GM19467 (cell line): ENCODE measurements around the gene DBX1.
A peak's percentile ranks its signal among the peaks of the same experiment; 100 is the strongest.
"Not testable (repeated sequence)": the region's sequence is repeated elsewhere in the genome, so short reads cannot be mapped to it uniquely, and the experiment has no call there.

ENCODE experiments used
- ATAC-seq: cut with Tn5 transposase; IDR thresholded peaks from one replicate; pipeline ENCODE4 v1.9.1; 2021; ENCODE audit warnings: mild to moderate bottlenecking, moderate library complexity; ENCODE audit not compliant: unreplicated experiment

DBX1 gene

DNA sequence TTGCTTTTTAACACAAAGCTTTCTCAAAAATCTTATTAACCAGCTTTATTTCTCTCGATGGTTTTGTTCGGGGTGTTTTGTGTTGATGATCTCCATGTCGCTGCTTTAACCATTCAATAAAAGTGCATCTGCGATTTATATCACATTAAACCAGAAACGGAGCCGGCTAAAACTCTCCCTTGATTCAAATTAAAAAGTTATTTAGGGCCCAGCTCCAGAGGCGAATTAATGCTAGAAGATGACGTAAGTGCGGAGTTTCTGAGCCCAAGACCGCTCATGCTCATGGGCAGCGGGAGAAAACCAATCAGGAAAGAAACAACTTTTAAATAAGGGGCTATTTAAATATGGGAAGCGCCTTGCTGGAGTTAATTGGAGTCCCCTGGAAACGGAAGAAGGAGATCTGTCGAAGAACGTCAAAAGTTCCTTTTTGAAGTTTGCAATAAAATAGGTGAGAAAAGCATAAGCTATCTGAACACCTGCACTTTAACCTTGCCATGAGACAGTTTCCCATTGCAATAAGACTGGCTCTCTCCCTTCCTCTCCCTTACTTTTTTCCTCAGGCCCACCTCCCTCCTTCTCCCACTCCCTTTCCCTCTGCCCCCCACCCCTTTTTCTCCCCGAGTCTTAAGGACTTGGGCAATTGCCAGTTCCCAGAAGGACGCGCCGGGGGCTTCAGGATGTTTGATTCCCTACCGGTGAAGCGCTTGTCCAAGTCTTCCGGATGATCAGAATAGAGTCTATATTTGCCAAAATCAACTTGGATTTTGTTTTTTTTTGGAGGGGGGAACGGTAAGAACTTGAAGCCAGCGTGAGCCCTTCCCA lies 1.9 kb upstream of the DBX1 start:
- no peak for ATAC-seq

DNA sequence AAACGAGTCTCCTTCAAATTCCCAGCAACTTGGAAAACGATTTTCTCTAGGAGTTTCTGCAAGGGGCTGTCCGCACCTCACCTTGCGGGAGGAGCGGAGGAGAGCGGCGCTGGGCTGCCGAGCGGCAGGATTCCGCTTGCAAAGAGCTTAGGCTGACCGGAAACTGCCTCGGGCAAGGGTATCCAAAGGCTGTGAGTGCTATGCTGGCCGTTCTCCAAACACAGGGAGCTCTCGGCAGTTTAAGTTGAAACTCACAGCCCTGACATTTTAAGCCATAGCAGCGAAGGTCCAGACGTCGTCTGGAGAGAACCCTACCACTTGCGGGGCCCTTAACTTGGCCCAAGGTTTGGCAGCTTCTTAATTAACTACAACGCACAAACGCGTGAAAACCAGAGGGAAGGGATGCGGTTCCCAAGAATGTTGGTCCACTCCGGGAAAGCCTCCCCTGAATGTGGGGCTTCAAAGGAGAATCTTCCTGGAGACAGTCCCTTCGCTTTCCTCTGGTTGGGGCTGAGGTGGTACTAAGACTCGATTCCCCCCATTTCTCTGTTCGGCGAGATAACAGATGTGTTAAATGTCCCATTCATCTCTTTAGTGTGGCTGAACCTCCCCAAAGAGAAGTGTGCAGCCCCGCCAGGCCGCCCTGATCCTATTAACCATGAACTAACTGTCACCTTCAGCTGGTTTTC lies 1.1 kb upstream of the DBX1 start:
- no peak for ATAC-seq

GRCh38 chr11:20159466-20160381 lies 551 bp downstream of the DBX1 start:
- ATAC-seq: no peak

- ATAC-seq: no peak
Measured at GRCh38 chr11:20158597-20159257, 1.5 kb downstream of the DBX1 start.

- ATAC-seq: no peak
Measured at GRCh38 chr11:20157728-20158127, 2.5 kb downstream of the DBX1 start.

GRCh38 chr11:20156876-20157613 lies 3.2 kb downstream of the DBX1 start:
- no peak for ATAC-seq

DNA sequence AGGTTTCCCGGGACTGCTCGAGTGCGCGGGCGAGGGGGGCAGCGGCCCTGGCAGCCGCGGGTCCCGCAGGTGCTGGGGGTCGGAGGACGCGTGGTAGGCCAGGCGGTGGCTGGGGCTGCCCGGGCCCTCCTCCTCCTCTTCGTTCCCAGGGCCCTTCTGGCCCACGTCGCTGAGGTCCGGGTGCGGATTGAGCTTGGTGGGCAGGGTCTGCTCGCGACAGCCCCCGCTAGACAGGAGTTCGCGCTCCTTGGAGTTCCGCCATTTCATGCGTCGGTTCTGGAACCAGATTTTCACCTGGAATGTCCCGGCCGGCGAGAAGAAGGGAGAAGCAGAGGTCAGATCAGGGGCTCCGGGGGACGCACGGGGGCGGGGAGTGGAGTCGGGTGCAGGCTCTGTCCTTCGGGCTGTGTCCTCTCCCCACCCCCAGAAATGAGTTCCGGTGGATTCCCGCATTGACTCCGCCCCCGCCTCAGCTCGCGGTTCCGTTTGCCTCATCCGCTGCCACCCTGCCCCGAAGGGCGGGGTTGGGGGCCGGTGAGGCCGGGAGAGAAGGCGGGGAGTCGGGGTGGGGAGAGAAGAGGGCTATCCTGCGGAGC lies 3.9 kb downstream of the DBX1 start:
- ATAC-seq: no peak

DNA sequence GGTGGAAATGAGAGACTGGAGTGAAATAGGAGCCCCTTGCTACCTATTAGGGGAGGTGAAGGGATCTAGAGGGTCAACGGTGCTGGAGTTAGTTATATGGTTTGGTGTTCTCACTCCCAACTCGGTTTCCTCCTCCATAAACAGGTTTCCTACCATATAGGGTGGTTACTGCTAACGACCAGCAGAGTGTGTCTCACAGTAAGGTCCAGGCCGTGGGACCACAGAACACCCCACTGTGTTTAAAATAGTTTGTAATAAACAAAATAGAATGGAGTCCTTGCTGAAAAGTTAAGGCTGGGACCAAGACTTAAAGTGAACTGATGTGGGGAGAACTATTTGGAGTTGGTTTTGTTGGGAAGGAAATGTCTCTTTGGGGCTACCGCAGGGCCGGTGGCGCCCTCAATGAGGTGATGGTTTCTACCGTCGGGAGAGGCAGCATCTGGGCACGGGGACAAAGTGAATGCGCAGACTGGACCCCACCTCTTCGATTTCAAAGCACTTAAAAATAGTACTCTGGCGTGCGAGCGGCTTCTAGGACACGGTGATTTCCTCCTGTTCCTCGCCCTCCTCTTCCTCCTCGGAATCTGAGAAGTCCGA lies 4.5 kb downstream of the DBX1 start:
- no peak for ATAC-seq

GRCh38 chr11:20154381-20154780 lies 5.9 kb downstream of the DBX1 start:
- no peak for ATAC-seq

- ATAC-seq: no peak
Measured at GRCh38 chr11:20138707-20139106, 21.6 kb downstream of the DBX1 start.

DNA sequence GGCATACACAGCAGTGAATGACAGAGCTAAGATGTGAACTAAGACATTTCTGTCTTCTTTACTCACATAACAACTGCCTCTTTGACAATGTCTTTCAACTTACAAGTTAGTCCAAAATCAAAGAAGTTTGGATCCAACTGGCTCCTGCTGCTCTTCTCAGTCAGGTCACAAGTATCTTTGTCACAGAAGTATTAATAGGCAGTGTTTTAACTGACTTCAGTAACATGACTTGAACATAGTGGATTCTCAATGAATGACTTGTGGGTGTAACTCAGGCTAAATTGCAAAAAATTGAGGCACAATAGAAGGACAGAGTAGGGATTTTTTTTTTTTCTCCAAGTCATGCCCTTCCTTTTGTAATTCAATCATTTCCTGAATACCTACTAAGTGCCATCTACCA lies 22.6 kb downstream of the DBX1 start:
- ATAC-seq: no peak

GRCh38 chr11:20134991-20135736 lies 25.1 kb downstream of the DBX1 start:
- ATAC-seq: no peak

DNA sequence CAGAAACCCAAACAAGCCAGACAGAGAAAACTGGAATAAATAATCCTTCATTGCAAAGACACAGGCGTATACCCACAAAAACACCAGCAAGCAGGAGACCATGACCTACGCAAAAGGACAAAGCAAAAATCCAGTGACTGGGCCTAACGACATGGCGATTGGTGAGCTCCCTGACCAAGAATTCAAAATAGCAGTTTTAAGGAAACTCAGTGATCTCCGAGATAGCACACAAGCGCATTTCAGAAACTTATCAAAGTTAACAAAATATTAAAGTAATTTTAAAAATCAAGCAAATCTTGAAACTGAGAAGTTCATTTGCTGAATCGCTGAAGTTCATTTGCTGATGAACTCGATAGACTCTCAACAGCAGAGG lies 27.6 kb downstream of the DBX1 start:
- ATAC-seq: no peak

DNA sequence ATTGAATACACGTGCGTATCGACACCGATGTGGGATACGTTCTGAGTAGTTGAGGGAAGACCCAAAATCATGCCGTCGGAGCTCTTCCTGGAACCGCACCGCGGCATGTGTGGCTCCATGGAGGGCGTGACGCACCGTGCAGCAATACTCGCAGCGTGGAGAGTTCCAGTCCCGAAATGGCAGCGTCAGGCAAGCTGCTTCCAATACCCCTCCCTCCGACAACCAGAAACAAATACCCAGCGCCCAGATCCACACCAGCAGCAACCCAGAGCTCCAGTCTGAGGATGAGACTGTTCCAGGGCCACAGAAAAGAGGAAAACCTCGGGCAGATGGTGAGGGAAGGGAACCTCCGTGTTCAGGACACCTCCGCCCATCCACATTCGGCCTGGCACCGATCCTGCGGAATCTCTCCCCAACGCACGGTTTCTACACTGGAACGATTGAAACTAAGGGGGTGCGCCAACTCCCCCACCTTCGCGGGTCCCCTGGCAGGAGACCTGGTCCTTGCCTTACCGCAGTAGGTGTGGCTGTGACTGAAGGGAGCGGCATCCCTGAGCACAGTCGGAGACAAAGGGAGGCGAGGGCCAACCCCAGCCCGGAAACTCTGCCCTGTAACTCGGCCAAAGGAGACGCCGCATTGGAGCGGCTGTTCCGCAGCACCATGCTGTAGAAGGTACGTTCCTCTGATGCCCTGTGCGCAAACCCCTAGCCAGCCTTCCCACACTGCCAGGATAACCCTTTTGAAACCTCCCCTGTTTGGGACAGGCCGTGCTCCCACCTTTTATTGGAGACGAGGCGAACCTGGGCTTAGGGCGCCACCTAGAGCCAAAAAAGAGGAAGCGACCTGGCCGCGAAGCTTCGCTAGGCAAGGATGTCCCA lies 28.2 kb downstream of the DBX1 start:
- no peak for ATAC-seq

- no peak for ATAC-seq
Measured at GRCh38 chr11:20129665-20130064, 30.6 kb downstream of the DBX1 start.

GRCh38 chr11:20128528-20128825 lies 31.8 kb downstream of the DBX1 start:
- ATAC-seq: not testable (repeated sequence)

- ATAC-seq: peak; percentile 82
Measured at GRCh38 chr11:20127671-20128527, 32.4 kb downstream of the DBX1 start.
